Left forelimb (tissue), 1 donor: Measurements from ENCODE around the gene SYT5.
A peak's percentile ranks its signal among the peaks of the same experiment; 100 is the strongest.
"Not testable (repeated sequence)": the region's sequence is repeated elsewhere in the genome, so short reads cannot be mapped to it uniquely, and the experiment has no call there.

Experiments
- DNase-seq: peaks from one replicate; pipeline ENCODE4 v3.0.0-alpha.2; 2018; ENCODE audit warnings: low spot score

Gene SYT5

DNA sequence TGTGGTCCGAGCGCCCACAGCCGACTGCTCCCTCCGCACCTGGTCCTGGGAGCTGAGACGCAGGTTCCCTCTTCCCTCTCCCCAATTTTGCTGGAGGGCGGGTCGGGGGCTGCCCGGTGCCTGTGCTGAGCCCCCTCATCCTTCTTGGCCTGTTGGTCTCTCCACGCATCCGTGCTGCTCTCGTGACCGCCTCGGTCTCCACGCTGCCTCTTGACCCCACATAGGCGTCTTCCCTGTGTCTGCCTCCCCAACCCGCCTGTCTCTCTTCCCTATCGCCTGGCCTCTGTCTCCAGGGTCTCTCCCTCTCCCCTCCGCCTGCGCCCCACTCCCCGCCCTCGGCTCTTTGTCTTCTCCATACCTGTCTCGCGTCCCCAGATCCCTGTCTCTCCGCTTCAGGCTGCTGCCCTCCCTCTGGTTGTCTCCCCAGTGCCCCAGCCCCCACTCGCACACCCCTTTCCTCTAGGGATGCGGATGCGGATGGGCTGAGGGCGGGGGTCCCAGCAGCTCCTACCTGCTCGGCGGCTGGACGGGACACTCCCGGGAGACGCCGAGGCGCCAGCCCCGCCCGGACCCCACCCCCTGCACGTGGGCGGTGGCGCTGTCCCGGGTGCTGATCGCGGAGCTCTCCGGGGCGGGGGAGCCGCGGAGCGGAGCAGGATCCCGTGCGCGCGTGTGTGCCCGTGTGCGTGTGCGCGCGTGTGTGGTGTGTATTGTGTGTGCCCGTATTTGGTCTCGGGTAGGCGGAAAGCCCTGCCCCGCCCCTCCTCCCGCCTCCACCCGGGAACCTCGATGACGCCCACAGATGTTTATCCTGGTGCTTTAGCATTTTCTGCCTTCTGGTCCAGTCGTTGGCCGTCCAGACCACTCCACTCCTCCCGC is at the start of gene SYT5:
Gene SYT5, minus strand, starts transcription at position 684 of the 879 bp plus-strand sequence. CDS start 1,248 bp downstream, outside the sequence.
- no peak for DNase-seq

DNA sequence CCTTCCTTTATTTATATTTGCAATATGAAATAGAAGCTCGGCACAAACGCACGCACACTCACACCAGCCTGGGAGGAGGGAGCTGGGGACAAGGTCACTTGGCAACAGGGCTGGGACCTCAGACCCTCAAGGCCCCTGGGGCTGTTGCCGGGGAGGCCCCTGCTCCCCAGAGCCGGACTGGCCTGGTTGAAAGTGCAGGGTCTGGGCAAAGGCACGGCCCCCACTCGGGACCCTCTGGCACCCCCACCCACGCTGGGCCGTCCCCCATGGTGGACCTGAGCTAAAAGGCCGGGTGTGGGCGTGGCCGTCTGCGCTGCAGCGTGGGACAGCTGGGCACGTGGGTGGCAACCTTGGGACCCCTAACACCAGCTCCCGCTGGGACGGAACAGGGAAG is 49.7 kb upstream of the SYT5 start:
- no peak for DNase-seq

DNA sequence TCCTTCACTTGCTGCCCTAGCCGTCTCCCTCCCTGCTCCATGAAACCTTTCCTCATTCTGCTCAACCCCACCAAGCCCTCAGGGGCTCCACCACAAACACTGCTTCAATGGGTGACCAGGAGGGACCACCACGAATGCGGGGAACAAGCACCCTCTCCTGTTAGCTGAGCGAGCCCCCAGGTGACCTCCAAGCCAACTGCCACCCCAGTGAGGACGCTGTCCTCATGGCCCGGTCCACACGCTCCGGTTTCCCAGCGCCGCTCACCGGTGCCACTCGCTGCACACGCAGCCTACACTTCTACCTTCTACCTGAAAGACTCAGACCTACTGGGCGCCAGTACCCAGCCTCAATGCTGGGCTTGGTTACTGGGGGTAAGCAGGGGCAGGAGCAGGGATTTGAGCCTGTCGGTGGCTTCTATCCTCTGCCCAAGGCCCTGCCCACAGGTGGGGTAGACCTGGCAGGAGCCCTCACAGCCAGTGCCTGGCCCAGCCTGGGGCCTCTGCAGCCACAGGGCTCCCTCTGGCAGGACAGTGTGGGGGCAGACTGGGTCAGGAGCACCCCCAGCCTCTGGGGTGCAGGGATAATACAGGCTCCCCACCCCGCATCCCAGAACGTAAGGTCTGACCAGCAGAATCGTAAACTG is 49.2 kb upstream of the SYT5 start:
- DNase-seq = no peak

DNA sequence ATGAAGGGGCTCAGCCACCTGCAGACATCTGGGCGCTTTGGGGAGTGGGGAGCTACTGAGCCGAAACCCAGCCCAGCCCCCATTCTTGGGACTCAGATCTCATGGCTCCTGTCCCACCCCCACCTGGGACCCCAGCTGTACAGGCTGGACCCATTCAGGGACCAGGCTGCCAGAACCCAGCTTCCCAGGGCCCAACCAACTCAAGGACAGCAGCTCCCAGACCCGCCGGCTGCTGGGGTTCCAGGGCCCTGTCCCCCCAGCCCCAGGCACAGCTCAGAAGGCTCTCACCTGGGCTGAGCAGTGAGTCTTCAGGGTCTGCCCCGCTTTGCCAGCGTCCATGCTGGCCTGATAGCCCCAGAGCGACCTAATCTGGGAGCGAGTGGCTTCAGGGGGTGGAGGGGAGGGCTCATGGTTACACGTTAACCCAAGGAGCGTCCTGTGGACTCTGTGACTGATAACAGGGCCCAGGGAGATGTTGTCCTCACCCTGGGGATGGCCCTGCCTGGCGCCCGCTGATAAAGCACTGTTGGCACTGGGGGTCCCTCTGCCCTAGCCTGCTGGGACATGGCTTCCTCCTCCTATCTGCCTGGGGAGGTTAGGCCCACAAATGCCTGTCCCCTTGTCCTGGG is 48.4 kb upstream of the SYT5 start, which contains the start of gene TMEM86B:
Gene TMEM86B, minus strand, starts transcription at position 361 of the 629 bp plus-strand sequence. Its CDS starts 22 bp downstream, at position 339.
- DNase-seq = no peak

DNA sequence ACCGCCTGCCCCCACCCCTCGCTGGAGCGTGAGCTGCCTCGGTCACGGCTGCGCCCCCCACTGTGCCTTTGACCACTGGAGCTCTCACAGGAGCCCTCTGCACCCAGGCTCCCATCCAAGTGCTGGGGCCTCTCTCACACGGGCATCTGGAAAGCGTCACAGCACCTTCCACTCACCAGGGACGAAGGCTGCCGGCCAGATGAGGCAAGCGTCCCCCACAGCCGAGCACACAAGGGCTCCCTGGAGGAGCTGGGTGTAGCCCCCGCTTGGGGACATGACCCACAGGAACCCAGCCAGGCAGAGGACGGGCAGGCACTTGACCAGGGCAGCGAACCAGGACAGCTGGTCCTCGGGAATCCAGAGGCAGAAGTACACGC is 47.9 kb upstream of the SYT5 start:
- no peak for DNase-seq

DNA sequence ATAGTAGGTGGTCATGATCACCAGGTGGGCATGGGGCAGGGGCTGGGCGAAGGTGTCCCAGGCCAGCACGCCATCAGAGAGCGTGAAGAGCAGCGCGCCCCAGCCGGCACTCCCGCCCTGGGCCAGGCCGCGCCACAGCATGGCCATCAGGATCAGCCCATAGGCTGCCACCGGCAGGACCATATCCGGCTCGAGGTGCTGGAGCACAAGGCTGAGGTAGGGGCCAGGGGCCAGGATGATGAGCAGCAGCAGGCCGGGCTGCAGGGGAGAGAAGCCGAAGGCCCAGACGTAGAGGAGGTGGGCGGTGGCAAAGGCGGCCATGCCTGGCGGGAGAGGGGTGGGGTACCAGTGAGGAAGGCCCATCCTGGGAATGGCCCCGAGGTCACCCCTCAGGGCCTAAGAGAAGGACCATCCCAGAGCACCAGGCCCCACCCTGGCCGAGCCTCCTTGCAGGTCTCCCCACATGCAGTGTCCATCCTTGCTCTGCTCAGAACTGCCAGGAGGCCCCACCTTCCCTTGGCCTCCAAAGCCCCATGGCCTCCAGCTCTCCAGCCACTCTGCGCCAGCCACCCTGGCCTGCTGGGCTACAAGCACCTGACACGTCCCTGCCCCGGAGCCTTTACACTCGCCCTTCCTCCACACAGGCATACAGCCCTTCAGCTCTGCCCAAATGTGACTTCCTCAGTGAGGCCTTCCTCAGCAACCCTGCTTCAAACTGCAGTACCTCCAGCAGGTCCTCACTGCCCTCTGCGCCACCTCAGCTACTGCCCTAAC is 47.3 kb upstream of the SYT5 start:
- DNase-seq = no peak

DNA sequence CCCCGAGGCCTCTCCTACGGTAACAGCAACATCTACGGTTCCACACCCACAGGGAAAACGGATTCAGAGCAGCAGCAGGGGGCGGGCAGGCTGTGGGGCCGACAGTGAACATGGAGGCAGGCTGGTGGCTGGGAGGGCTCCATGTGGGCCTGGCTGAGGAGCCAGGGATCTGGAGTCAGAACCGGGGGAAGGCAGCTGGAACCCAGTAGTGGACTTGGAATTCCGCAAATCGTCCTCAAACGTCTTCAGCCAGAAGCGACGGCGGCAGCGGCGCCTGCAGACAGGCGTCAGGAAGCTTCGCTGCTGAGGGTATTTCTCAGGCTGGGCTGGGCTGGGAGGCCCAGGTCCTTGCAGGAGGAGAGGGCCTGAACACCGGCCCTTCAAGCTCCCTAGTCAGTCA is 46.7 kb upstream of the SYT5 start:
- DNase-seq = no peak

DNA sequence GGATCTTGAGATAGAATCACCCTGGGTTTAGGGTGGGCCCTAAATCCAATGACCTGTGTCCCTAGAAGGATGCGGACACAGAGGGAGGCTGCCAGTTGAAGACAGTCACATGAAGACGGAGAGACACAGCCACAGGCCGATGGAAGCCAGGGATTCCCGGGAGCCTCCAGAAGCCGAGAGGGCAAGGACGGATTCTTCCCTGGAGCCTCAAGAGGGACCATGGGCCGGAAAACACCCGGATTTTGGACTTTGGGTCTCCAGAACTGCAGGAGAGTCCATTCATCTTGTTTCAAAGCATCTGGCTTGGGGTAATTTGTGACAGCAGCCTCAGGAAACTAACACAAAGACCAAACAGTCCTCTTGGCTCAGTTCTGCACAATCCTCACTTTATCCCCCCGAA is 46.2 kb upstream of the SYT5 start:
- DNase-seq = no peak

DNA sequence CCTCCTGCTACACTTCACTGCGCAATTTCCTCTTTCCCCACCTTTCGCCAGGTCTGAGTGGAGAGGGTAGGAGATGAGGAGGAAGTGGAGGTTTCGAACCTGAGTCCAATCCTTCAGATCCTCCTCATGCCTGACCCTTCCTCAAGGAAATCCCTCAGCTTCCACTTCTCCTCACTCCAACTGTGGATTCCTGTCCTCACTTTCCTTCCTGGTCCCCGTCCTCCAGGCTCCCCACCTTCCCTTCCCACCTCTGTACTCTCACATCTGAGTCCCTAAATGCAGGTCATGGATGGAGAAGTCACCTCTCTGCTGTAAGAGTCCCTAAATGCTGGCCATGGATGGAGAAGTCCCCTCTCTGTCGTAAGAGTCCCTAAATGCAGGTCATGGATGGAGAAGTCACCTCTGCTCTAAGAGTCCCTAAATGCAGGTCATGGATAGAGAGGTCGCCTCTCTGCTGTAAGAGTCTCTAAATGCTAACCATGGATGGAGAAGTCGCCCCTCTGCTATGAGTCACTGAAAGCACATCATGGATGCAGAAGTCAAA is 45.4 kb upstream of the SYT5 start:
- no peak for DNase-seq

DNA sequence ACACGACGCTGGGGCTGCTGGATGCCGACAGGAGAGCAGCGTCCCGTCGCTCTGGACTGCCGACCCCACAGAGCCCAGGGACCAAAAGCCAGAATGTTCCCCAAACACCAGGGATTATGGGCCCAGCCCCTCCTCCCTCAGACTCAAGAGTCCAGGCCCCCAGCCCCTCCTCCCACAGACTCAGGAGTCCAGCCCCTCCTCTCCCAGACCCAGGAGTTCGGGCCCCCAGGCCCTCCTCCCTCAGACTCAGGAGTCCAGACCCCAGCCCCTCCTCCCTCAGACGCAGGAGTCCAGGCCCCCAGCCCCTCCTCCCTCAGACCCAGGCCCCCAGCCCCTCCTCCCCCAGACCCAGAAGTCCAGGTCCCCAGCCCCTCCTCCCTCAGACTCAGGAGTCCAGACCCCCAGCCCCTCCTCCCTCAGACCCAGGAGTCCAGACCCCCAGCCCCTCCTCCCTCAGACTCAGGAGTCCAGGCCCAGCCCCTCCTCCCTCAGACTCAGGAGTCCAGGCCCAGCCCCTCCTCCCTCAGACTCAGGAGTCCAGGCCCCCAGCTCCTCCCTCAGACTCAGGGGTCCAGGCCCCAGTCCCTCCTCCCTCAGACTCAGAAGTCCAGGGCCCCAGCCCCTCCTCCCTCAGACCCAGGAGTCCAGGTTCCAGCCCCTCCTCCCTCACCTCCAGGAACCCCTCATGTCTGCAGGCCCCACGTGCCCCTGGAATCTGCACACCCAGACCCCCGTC is 44.8 kb upstream of the SYT5 start:
- not testable (repeated sequence) for DNase-seq

DNA sequence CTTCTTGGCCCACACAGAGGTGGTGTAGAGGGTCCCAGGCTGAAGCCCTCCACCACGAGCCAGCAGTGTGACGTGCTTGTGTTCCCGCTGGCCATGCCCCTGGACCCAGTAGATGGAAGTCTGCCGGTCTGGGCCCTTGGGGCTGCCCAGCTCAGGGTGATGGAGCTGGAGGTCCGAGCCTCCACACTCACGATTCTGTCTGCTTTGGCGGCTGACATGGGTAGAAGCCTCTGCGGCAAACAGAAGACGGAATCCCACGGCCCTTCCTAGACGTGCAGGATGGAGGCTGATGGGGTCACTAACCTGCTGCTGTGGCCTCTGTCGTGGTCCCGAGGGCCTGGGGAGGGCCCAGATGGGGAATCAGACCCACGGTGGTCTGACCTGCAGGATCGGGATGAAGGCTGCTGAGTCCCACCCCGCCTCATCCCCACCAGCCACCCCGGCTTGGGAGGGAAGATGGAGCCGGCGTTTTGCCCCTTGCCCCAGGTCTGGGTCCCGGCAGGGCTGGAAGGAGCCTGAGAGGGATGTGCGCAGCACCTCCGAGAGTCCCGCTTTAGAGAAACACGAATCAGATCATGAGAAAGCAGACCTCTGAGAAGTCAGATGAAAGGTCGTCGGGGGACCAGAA is 44.1 kb upstream of the SYT5 start:
- no peak for DNase-seq

DNA sequence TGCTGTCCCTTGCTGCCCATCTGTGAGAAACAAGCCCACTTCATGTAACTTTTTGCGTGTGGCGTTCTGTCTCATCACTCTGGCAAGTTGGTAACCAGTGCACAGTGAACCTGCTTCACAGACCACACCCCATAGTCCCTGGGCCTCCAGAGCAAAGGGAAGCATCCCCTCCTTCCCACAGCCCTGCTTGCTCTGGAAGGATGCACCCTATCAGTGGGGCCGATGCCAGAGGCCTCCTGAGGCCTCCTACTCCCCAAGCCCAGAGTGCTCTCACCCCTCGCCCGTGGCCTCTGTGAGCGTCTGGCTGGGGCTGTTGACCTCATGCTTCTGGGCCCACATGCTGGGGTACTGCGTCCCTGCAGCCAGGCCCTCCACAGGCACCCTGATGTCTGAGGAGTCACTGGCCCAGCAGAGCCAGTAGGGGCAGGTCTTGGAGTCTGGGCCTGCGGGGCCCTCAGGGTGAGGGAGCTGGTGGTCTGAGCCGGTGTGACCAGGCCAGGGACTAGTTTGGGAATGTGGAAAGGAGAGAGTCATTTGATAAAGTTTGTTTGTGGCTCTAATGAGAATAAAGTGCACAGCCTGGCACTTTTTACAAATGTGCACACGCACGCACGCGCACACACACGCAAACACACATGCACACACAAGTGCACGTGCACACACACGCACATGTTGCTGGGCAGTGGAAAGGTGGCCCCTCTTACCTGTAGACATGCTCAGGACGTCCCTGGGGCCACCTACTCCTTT is 43.4 kb upstream of the SYT5 start:
- DNase-seq = no peak

DNA sequence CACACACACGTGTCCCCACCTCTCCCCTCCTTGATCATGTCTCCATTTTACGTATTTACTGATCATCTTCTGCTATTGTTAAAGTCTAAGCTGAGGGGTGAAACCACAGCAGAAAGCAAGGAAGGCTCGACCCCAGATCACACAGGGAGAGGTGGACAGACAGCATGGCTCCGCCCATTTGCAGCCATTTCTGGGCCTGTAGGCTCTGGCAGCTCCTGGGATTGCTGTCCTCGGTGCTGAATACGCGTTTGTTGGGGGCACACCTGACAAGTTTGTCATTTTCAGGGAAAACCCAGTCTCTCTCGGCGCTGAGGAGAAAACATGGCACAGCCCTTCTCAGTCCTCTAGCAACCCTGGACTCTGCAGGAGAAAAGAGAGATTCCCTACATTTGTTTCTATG is 40.4 kb upstream of the SYT5 start:
- no peak for DNase-seq

DNA sequence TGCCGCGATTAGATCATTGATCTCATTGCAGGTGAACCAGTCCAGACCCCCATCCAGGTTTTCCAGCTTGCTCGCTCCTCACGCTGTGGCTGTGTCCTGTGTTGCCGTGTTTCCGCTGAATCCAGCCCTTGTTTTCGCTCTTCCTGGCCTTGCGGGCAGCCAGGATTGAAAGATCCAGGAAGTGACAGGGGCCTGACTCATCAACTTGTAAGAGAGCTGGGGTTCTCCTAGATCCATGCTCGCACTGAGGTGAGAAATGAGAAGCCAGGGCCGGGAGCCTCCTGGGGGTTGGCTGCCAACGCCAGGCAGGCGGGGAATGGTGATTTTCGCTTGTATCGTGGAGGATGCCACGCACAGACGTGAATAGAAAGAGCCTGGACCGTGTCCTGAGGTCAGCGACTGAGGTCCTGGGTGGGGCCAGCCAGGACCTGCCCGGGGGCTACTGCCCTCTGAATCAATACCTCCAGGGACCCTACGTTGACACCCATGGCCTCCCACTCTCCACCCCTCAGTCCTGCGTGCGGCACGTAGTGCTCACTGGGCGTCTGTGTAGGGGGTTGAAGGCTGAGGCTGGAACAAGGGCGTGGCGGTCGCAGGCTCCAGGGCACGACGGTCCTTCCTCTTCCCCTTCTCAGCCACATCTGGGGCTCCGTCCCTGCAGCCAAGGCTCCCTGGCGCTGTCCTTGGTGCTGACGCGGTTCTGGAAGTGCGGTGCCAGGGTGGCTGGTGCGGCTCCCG is 36.5 kb upstream of the SYT5 start:
- DNase-seq = peak; percentile 86

DNA sequence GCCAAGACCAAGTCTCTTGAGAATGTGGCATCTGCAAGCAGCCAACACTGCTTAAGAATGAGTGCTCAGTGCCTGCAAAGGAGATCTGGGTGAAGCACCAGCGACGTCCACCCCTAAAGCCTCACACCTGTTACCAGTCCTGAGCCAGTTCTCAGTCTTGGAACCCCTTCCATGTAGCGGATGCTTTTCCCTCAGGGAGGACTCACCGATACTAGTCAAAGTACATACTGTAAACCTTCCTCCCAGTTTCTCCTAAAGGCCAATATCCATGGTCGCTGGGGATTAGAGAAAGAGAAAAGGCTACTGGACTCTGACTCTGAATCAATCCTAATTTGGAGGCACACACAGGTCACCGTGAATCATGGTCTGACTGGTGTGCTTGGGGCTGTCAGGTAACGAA is 33.5 kb upstream of the SYT5 start:
- DNase-seq = no peak

DNA sequence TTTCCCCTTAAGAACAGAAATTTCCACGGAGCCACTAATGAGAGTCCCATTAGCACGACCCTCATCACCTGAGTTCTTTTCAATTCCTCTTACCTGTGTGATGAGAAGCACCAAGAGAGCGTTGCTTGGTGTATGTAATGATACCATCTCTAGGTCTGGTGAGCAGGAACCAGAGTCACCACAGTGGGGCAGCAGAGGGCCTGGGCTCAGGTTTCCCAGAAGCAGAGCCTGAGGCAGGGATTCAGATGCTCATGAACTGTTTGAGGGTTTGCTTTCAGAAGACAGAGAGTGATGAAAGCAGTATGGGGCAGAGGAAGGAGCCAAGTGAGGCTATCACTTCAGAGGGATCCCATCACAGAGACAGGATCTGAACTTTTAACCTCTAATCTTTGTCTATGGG is 32.4 kb upstream of the SYT5 start:
- DNase-seq = no peak

DNA sequence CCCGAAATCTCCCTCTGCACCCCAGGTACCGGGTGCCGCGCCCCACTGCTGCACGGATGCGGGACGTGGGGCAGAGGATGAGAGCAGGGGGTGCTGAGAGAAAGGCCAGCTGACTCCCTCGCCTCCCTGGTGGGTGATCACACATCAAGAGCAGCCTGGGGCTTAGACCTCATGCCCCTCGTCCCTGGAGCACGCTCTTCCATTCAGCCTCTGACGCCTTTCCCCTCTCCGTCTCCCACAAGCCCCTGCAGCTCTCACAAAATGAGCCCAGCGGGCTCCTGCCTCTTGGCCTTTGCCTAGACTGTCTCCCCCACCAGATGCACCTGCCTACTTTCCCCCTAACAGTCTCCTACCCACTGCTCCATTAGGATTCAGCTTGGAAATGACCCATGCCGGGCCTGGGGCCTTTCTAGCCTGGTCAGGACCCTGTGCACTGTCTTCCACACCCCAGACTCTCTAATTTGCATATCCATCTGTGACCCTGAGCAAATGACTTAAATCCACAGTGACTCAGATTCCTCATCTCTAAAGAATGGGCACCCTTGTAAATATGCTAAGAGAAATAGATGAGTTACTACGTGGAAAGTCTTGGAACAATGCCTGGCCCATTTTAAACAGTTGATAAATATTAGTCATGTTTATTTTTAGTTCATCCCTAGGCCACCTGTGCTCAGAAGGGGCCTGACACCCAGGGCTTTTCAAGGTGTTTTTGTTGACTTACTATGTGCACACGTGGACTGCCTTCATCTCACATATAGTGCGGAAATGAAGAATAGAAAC is 29.8 kb upstream of the SYT5 start:
- no peak for DNase-seq

DNA sequence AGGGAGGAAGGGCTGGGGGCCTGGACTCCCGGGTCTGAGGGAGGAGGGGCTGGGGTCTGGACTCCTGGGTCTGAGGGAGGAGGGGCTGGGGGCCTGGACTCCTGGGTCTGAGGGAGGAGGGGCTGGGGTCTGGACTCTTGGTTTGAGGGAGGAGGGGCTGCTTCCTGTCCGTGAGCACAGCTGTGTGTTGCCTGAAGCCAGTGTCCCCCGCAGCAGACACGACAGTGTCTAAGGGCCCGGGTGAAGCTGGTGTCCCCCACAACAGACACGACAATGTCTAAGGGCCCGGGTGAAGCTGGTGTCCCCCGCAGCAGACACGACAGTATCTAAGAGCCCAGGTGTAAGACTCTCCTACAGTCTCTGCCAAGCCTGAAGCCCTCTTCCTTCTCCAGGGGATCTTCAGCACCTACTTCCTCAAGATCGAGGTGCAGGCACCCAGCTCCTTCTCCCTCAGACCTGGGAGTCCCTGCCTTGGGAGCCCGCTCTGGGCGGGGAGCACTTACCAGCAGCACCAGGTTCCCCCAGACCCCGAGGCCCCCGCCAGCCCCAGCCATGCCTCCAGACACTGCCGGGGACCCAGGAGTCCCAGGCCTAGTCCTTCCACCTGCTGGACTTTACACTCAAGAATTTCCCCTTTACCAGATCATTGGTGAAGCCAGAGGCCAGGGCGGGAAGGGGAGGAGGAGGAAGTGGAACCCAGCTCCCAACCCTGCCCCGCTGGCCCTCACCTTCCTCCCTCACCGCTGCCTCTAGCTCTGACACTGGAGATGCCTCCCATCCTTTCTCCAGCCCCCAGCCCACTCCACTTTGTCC is 29.0 kb upstream of the SYT5 start, which contains the start of gene PTPRH:
Gene PTPRH, minus strand, starts transcription at position 622 of the 813 bp plus-strand sequence. Its CDS starts 68 bp downstream, at position 554.
- DNase-seq = no peak
